ENCODE measurements around the gene ATP13A3.

DNA sequence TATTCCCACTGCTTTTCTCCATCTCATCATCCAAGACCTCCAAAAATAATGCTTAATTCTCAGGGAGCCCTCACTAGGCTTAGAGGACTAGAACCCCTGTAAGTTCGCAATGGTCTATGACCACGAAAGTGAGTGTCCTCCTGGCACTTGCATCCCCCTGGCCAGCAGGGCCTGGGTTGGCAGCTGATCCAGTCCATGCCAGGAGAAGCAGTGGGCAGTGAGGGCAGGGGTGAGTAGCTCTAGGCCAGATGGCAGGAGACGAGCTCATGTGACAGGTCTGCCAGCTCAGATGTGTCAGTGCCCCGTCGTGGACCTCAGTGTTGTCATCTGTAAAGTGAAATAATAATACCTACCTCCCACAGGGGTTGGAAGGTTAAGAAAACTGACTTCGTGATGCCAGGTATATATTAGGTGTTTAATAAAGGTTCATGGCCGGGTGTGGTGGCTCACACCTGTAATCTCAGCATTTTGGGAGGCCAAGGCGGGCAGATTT lies 98.8 kb downstream of the ATP13A3 start:
- no peak for TF ChIP-seq EP300 (IDR thresholded peaks at IDR 0.05)
- TF ChIP-seq, protein P1, sequence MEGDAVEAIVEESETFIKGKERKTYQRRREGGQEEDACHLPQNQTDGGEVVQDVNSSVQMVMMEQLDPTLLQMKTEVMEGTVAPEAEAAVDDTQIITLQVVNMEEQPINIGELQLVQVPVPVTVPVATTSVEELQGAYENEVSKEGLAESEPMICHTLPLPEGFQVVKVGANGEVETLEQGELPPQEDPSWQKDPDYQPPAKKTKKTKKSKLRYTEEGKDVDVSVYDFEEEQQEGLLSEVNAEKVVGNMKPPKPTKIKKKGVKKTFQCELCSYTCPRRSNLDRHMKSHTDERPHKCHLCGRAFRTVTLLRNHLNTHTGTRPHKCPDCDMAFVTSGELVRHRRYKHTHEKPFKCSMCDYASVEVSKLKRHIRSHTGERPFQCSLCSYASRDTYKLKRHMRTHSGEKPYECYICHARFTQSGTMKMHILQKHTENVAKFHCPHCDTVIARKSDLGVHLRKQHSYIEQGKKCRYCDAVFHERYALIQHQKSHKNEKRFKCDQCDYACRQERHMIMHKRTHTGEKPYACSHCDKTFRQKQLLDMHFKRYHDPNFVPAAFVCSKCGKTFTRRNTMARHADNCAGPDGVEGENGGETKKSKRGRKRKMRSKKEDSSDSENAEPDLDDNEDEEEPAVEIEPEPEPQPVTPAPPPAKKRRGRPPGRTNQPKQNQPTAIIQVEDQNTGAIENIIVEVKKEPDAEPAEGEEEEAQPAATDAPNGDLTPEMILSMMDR (IDR thresholded peaks at IDR 0.05) = no peak
- no peak for TF ChIP-seq POLR2AphosphoS5 (IDR thresholded peaks at IDR 0.05)
- no peak for TF ChIP-seq POLR2A (IDR thresholded peaks at IDR 0.05)

Data from upper lobe of left lung (tissue), 4 donors.